Measurements from ENCODE around the gene L1TD1. TPM values are rescaled to one million over a fixed set of nuclear protein-coding genes. Genes with fewer than 3 reads are reported as not detected.
"Not testable (repeated sequence)": the region's sequence is repeated elsewhere in the genome, so short reads cannot be mapped to it uniquely, and the experiment has no call there.

Gene L1TD1
- polyA plus RNA-seq, 1 experiment, result not detected

- no peaks in the 10 kb centered on the region for H3K27me3 ChIP-seq (ENCODE audit: control insufficient read depth, insufficient read depth, low read length)
- H3K9me3 ChIP-seq (ENCODE audit: control insufficient read depth, insufficient read depth, low read length), result no peaks in the 10 kb centered on the region
- TF ChIP-seq, protein P1, sequence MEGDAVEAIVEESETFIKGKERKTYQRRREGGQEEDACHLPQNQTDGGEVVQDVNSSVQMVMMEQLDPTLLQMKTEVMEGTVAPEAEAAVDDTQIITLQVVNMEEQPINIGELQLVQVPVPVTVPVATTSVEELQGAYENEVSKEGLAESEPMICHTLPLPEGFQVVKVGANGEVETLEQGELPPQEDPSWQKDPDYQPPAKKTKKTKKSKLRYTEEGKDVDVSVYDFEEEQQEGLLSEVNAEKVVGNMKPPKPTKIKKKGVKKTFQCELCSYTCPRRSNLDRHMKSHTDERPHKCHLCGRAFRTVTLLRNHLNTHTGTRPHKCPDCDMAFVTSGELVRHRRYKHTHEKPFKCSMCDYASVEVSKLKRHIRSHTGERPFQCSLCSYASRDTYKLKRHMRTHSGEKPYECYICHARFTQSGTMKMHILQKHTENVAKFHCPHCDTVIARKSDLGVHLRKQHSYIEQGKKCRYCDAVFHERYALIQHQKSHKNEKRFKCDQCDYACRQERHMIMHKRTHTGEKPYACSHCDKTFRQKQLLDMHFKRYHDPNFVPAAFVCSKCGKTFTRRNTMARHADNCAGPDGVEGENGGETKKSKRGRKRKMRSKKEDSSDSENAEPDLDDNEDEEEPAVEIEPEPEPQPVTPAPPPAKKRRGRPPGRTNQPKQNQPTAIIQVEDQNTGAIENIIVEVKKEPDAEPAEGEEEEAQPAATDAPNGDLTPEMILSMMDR (IDR thresholded peaks at IDR 0.05; ENCODE audit: low read depth, low read length), result no peak
- CTCF ChIA-PET, result no interaction called here
- no peak overlapping the region for H3K4me3 ChIP-seq (ENCODE audit: low read depth, low read length)
- H3K27ac ChIP-seq (ENCODE audit: low read depth, low read length), result no peak overlapping the region
- no peak for DNase-seq (ENCODE audit: low read depth, low spot score)
- POLR2A ChIA-PET, result no interaction called here
Measured at GRCh38 chr1:62234688-62235087, 40.0 kb downstream of the L1TD1 start.

GRCh38 chr1:62235576-62235975, 40.9 kb downstream of the L1TD1 start:
- DNase-seq (ENCODE audit: low read depth, low spot score), result no peak
- Histone ChIP-seq H3K27ac (ENCODE audit: low read depth, low read length) (no peak overlapping the region), H3K9me3 (ENCODE audit: control insufficient read depth, insufficient read depth, low read length) (no peaks in the 10 kb centered on the region), H3K4me3 (ENCODE audit: low read depth, low read length) (no peak overlapping the region), H3K27me3 (ENCODE audit: control insufficient read depth, insufficient read depth, low read length) (no peaks in the 10 kb centered on the region)
- POLR2A ChIA-PET, result no interaction called here
- TF ChIP-seq, protein P1 (IDR thresholded peaks at IDR 0.05; ENCODE audit: low read depth, low read length), result no peak
- CTCF ChIA-PET, result no interaction called here

- Histone ChIP-seq H3K9me3 (ENCODE audit: control insufficient read depth, insufficient read depth, low read length) (no peaks in the 10 kb centered on the region), H3K27ac (ENCODE audit: low read depth, low read length) (no peak overlapping the region), H3K27me3 (ENCODE audit: control insufficient read depth, insufficient read depth, low read length) (no peaks in the 10 kb centered on the region), H3K4me3 (ENCODE audit: low read depth, low read length) (no peak overlapping the region)
- TF ChIP-seq, protein P1 (IDR thresholded peaks at IDR 0.05; ENCODE audit: low read depth, low read length), result no peak
- CTCF ChIA-PET, result interaction anchor here (0.6 to 0.9 kb wide), 2 partner anchors 94 to 102 kb away, joined by 3 read pairs; no protein-coding TSS in a partner anchor
- no peak for DNase-seq (ENCODE audit: low read depth, low spot score)
- POLR2A ChIA-PET, result no interaction called here
Measured at GRCh38 chr1:62237361-62237760, 42.7 kb downstream of the L1TD1 start.

DNA sequence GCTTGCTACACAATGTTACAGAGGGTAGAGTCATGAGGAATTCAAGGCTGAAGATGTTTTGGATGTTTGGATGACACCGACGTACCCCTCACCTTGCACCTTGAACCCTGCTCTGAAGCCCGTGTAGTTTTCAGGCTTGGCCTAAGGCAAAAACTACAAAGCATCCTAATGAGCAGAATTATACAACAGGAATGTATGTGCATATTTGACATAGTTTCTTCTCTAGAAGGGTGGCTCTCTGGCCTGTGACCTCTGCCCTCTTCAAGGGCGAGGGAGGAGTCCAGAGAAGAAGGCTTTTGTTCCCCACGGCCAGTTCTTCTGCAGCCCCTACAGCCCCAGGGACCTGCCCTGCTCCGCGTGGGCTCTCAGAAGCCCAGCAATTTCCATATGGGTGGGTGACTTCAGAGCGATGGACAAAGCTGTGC, 43.3 kb downstream of the L1TD1 start:
- TF ChIP-seq, protein P1 (IDR thresholded peaks at IDR 0.05; ENCODE audit: low read depth, low read length), result no peak
- Histone ChIP-seq H3K27me3 (ENCODE audit: control insufficient read depth, insufficient read depth, low read length) (no peaks in the 10 kb centered on the region), H3K27ac (ENCODE audit: low read depth, low read length) (no peak overlapping the region), H3K4me3 (ENCODE audit: low read depth, low read length) (no peak overlapping the region), H3K9me3 (ENCODE audit: control insufficient read depth, insufficient read depth, low read length) (no peaks in the 10 kb centered on the region)
- ChIA-PET POLR2A (no interaction called here), CTCF (no interaction called here)
- no peak for DNase-seq (ENCODE audit: low read depth, low spot score)

- H3K9me3 ChIP-seq (ENCODE audit: control insufficient read depth, insufficient read depth, low read length), result no peaks in the 10 kb centered on the region
- ChIA-PET POLR2A (interaction anchor here (0.7 kb wide), 1 partner anchor 497 kb away, joined by 5 read pairs; no protein-coding TSS in a partner anchor), CTCF (no interaction called here)
- no peaks in the 10 kb centered on the region for H3K27me3 ChIP-seq (ENCODE audit: control insufficient read depth, insufficient read depth, low read length)
- no peak for DNase-seq (ENCODE audit: low read depth, low spot score)
- TF ChIP-seq, protein P1 (IDR thresholded peaks at IDR 0.05; ENCODE audit: low read depth, low read length), result no peak
- no peak overlapping the region for H3K4me3 ChIP-seq (ENCODE audit: low read depth, low read length)
- no peak overlapping the region for H3K27ac ChIP-seq (ENCODE audit: low read depth, low read length)
Measured at GRCh38 chr1:62238507-62238906, 43.9 kb downstream of the L1TD1 start.

DNA sequence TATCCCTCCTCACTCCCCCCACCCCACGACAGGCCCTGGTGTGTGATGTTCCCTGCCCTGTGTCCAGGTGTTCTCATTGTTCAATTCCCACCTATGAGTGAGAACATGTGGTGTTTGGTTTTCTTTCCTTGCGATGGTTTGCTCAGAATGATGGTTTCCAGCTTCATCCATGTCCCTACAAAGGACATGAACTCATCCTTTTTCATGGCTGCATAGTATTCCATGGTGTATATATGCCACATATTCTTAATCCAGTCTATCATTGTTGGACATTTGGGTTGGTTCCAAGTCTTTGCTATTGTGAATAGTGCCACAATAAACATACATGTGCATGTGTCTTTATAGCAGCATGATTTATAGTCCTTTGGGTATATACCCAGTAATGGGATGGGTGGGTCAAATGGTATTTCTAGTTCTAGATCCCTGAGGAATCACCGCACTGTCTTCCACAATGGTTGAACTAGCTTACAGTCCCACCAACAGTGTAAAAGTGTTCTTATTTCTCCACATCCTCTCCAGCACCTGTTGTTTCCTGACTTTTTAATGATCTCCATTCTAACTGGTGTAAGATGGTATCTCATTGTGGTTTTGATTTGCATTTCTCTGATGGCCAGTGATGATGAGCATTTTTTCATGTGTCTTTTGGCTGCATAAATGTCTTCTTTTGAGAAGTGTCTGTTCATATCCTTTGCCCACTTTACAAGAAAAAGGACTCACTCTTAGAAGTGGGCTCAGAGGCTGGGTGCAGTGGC, 45.2 kb downstream of the L1TD1 start:
- POLR2A ChIA-PET; H3K4me3 ChIP-seq (ENCODE audit: low read depth, low read length); H3K9me3 ChIP-seq (ENCODE audit: control insufficient read depth, insufficient read depth, low read length); DNase-seq (ENCODE audit: low read depth, low spot score); H3K27ac ChIP-seq (ENCODE audit: low read depth, low read length); H3K27me3 ChIP-seq (ENCODE audit: control insufficient read depth, insufficient read depth, low read length); CTCF ChIA-PET: not testable (repeated sequence)

All from AG04450 (cell line).